Stimulated activated CD4-positive, alpha-beta T cell treated with anti-CD3 and anti-CD28 coated beads, Interleukin-15, amount 100 ng/mL, for 24 hours (primary cell): ENCODE data around the gene VPS41.

Experiments
- DNase-seq: peaks from one replicate; pipeline ENCODE4 v3.0.0-alpha.2; 2020

VPS41 gene

GRCh38 chr7:38851321-38851720 lies 57.7 kb downstream of the VPS41 start:
- DNase-seq: no peak

- no peak for DNase-seq
Measured at GRCh38 chr7:38846280-38846679, 62.7 kb downstream of the VPS41 start.

GRCh38 chr7:38844952-38845563 lies 63.9 kb downstream of the VPS41 start:
- no peak for DNase-seq

DNA sequence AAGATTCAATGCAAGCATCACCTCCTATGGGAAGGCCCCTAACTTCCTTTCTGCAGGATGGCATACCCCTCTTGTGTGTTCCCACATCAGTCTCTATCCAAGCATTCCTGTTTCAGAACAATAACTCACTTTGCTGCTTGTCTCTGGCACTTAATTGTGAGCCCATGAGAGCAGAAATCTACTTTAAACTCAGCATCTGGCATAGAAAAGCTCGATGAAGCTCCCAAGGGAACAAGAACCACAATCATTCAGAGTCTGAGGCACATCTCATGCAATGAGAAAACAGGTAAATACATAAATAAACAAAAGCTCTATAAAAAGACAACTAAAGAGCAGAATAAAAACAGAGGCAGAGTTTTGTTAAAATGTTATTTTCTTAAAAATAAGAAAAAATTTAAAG lies 66.2 kb downstream of the VPS41 start:
- DNase-seq: no peak

DNA sequence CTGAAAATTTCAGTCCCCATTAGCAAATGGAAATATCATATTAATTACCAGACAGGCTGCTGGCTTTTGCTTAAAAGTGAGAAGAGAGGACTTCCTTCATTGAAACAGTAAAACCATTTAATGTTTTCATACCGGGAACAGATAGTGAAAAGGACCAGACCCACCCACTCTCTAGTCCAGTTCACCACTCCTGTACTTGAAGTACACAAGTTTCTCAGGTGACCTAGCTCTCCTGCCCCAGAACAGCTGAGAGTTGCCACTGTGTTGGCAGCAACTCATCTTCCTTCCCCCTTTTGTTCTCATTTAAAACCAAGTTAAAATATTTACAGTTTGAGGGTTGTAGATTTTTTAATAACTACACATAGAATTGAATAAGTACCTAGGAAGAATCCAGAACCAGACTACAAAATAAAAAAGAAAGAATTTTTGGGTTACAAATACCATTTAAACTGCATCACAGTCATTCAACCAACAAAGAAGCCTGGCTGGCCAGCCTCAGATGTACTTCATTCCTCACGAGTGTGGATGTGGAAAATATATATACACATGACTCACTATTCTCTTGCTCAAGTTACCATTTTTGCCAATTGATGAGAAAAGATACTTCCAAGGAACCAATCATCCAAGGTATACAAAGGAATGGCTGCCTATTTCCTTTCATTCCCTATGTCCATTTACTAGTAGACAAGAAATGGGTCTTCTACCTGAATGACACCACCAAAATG lies 68.1 kb downstream of the VPS41 start:
- no peak for DNase-seq

DNA sequence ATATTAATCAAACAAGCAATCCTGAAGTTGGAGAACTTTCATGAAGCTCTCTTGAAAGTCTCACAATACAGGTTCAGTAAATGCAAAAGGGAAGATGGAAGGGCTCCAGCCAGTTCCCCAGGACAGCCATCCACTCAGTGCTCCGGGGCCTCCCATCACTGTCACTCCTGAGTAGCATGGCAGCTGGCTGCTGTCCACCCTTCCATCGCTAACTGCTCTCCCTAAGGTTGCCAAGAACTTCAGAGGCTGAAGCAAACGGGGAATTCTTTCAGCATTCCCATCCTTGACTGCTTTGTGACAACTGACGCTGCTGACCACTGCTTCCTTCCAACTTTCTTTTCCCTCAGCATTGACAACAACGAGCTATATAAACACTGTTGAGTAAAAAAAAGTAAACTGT lies 69.1 kb downstream of the VPS41 start:
- no peak for DNase-seq

DNA sequence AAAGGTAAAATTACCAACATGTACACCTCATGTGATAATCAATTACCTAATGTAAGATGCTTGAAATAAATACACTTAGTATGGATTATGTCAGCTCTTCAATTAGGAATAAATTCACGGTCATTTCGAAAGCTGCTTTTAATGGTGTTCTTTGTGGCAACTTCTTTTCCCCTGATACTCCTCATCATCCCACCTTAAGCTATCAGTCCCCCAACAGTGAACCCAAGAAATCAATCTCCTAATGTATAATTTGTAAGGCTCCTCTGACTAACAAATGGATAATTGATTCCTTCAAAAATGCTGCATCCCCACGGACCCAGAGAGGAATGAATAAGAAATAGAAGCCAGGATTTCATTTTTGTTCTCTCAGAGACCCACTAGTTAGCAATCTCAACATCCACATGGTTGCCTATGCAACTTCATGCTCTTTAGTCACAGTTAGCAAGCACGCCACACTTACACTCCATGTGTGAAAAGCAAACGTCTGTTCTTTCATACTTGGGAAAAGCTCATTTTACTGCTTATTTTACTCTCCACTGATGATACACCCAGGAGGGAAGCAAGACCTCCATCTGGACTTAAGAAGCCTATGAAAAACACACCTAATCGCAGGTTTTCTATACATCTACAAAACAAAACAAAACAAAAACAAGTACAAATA lies 70.1 kb downstream of the VPS41 start:
- DNase-seq: no peak

DNA sequence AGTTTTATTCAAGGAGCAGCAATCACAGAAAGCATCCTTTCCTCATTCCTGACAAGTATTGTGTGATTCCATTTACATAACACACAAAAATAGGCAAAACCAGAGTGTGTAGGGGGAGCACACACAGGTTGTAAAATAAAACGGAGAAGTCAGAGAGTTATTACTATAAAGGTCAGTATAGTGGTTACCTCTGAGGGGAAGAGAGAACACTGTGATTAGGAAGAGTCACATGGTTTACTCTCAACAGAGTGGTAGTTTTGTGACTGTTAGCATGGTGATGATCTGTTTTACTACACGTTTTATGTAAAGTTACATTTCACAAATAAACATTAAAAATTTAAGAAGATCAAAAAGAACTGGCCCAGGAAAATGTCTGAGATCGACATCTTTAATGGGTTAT lies 74.6 kb downstream of the VPS41 start:
- no peak for DNase-seq

DNA sequence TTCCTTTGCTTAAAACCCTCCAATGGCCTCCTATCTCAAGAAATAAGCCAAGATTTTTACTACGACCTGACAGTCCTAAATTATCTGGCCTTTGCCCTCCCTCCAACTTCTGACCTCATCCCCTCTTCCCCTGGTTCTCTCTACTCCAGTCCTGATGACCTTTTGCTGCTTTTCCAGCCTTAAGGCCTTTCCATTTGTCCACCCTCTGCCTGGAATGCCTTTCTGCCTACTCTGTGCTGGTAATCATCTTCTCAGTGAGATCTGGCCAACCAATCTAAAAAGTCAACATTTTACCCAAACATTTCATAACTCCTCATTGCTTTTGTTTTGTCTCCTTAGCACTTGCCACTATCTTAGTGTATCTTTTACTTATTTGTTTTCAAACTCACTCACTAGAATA lies 75.7 kb downstream of the VPS41 start:
- DNase-seq: no peak

DNA sequence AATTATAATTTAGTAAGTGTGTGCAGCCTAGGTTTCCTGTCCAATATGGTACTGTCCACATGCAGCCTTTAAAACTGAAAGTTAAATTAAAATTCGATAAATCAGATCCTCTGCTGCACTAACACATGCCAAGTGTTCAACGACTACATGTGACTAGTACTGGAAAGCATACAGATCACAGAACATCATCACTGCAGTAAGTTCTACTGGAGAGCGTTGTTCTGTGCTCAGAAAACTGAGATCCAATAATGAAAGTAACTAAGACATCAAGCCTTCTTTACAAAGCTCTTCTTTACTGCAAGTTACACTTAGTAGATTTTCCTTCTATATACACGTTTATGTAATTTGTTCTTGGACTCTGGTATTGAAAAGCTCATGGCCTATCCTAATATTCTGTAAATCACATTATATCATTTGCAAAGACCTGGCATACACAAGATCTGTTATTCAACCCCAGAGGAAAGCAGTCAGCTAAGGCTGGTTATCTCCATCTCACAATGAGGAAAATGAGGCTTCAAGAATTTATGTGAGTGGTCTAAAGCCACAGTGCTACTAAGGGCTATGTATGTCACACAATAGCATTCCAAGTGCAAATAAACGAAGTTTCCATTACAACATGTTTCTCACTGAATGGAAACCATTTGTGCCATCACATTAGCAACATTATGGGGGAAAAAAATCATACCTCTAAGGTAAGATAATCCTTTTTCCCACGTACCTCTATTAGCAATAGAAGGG lies 77.6 kb downstream of the VPS41 start:
- no peak for DNase-seq

- DNase-seq: no peak
Measured at GRCh38 chr7:38830826-38831225, 78.2 kb downstream of the VPS41 start.

GRCh38 chr7:38829488-38830165 lies 79.4 kb downstream of the VPS41 start:
- no peak for DNase-seq

GRCh38 chr7:38828026-38828425 lies 81.0 kb downstream of the VPS41 start:
- DNase-seq: no peak

GRCh38 chr7:38825721-38826440 lies 83.1 kb downstream of the VPS41 start:
- DNase-seq: no peak

GRCh38 chr7:38824948-38825347 lies 84.0 kb downstream of the VPS41 start:
- no peak for DNase-seq

DNA sequence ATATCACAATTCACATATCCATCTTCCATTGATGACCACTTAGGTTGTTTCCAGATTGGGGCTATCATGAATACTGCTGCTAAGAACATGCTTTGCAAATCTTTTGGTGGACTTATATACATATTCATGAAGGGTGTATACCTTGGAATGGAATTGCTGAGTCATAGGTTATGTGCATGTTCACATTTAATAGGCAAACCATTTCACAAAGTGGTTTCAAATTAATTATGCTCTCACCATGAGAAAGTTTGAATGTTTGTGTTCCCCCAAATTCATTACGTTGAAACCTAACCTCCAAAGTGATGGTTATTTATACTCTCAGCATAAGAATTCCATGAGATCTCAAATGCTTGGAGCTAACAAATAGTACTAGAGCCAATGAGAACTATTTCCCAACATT lies 86.4 kb downstream of the VPS41 start:
- DNase-seq: no peak

GRCh38 chr7:38820571-38820970 lies 88.4 kb downstream of the VPS41 start:
- DNase-seq: no peak

DNA sequence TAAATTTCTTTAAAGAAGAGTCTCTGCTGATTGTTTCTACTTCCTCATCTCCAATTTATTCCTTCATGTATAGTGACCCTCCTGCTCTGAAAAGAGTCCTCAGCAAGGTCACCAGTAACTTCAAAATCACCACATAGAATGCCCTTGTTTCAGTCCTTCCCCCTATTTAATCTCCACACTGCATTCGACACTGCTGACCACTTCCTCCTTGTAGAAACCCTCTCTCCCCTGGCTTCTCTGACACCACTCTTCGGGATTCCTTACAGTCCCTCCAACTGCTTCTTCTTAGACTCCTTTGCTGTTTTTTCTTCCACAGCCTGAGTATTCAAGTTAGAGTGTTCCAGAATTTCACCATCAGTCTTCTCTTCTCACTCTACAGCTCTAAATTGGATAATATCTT lies 89.5 kb downstream of the VPS41 start:
- no peak for DNase-seq

- no peak for DNase-seq
Measured at GRCh38 chr7:38817526-38817925, 91.5 kb downstream of the VPS41 start.

DNA sequence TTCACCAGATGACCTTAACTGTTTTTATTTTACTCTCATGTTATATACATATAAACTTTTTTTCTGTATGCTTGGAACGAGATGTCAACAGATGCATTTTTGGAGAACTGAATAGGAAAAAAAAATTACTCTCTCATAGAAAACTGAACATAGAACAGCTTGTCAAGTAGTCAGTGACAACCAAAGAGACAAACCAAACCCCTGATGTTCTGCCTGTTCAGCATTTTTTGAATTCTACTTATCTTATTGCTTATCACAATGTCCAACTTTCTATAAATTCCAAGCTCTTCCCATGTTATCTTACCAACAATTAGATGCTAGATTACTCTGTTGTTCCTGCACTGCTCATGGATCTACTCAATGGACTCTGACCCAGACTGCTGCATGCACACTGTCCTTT lies 95.2 kb downstream of the VPS41 start:
- no peak for DNase-seq

GRCh38 chr7:38806912-38807311 lies 102.1 kb downstream of the VPS41 start:
- no peak for DNase-seq

GRCh38 chr7:38801786-38802185 lies 107.2 kb downstream of the VPS41 start:
- DNase-seq: no peak
